ENCODE results near the gene OR2AP1.
"Not testable (repeated sequence)": the region's sequence is repeated elsewhere in the genome, so short reads cannot be mapped to it uniquely, and the experiment has no call there.

Gene OR2AP1

GRCh38 chr12:55572168-55572567, at the start of gene OR2AP1:
Gene OR2AP1, plus strand, starts transcription at chr12:55572468. Its CDS starts 1,947 bp downstream, at chr12:55574415.
- FAIRE-seq: no peak

GRCh38 chr12:55548235-55548634, 24.0 kb upstream of the OR2AP1 start:
- FAIRE-seq: not testable (repeated sequence)

GRCh38 chr12:55548756-55549155, 23.5 kb upstream of the OR2AP1 start:
- FAIRE-seq: no peak

GRCh38 chr12:55549302-55549701, 23.0 kb upstream of the OR2AP1 start, which contains the start of gene OR6C4:
Gene OR6C4, plus strand, starts transcription at chr12:55549602. Its CDS starts 1,625 bp downstream, at chr12:55551227.
- no peak for FAIRE-seq

- FAIRE-seq: no peak
Observed at GRCh38 chr12:55554296-55554695, 18.0 kb upstream of the OR2AP1 start.

- not testable (repeated sequence) for FAIRE-seq
Observed at GRCh38 chr12:55570060-55570459, 2.2 kb upstream of the OR2AP1 start.

- not testable (repeated sequence) for FAIRE-seq
Observed at GRCh38 chr12:55570689-55571088, 1.6 kb upstream of the OR2AP1 start.

- FAIRE-seq: no peak
Observed at GRCh38 chr12:55582066-55582465, 9.8 kb downstream of the OR2AP1 start.

GRCh38 chr12:55585817-55586216, 13.5 kb downstream of the OR2AP1 start:
- no peak for FAIRE-seq

- not testable (repeated sequence) for FAIRE-seq
Observed at GRCh38 chr12:55590152-55590551, 17.9 kb downstream of the OR2AP1 start.

- no peak for FAIRE-seq
Observed at GRCh38 chr12:55607821-55608594, 35.7 kb downstream of the OR2AP1 start.

GRCh38 chr12:55610598-55610997, 38.3 kb downstream of the OR2AP1 start:
- no peak for FAIRE-seq

GRCh38 chr12:55612646-55613045, 40.4 kb downstream of the OR2AP1 start:
- no peak for FAIRE-seq

- FAIRE-seq: no peak
Observed at GRCh38 chr12:55614764-55615163, 42.5 kb downstream of the OR2AP1 start.

GRCh38 chr12:55619354-55620138, 47.3 kb downstream of the OR2AP1 start:
- FAIRE-seq: peak; percentile 96

GRCh38 chr12:55624056-55624455, 51.8 kb downstream of the OR2AP1 start:
- no peak for FAIRE-seq

Data from islet of Langerhans (tissue), 1 donor.